ENCODE results near the gene SAMD1. TPM values are rescaled to one million over a fixed set of nuclear protein-coding genes. Genes with fewer than 3 reads are reported as not detected.

The SAMD1 gene
- total and polyA plus RNA-seq, 9 of the 15 experiments (the other 6 are each of a cell fraction or from before 2014, with no cell fraction given) = 2.9 to 96.0 (median 43.5) TPM

DNA sequence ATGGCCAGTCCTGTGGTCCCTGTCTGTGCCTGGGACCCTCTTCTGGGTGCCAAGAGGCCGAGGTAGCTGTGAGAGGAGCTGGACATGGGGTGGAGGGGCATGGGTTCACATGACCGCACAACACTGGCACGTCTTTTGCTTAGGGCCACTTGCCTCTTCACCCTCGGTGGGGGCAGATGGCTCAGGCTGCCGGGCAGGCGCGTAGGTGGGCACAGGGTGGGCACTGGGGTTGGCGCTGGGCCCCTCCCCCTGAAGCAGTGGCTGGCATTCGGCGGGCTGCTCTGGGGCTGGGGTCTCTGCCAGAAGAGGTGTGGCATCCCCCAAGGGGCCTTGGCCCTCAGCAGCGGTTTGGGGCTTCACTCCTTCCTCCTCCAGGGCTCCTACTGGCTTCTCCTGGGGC, 37.1 kb downstream of the SAMD1 start (continued):
- TF ChIP-seq, protein P1, sequence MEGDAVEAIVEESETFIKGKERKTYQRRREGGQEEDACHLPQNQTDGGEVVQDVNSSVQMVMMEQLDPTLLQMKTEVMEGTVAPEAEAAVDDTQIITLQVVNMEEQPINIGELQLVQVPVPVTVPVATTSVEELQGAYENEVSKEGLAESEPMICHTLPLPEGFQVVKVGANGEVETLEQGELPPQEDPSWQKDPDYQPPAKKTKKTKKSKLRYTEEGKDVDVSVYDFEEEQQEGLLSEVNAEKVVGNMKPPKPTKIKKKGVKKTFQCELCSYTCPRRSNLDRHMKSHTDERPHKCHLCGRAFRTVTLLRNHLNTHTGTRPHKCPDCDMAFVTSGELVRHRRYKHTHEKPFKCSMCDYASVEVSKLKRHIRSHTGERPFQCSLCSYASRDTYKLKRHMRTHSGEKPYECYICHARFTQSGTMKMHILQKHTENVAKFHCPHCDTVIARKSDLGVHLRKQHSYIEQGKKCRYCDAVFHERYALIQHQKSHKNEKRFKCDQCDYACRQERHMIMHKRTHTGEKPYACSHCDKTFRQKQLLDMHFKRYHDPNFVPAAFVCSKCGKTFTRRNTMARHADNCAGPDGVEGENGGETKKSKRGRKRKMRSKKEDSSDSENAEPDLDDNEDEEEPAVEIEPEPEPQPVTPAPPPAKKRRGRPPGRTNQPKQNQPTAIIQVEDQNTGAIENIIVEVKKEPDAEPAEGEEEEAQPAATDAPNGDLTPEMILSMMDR (IDR thresholded peaks at IDR 0.05 in 2 of 3, conservative IDR thresholded peaks at IDR 0.05 in 1 of 3; ENCODE audit: insufficient read depth in 2 of 3, low read depth in 1 of 3, low read length in 3 of 3) = 0 out of 6 replicates have a peak, but pooled peaks of 1 of the 3 experiments have one; percentile 0
- TF ChIP-seq RBFOX2 (IDR thresholded peaks at IDR 0.05; ENCODE audit: low read depth, low read length) = no peak
- TF ChIP-seq KLF1 (tag; IDR thresholded peaks at IDR 0.05) = no peak
- TF ChIP-seq, protein P2, sequence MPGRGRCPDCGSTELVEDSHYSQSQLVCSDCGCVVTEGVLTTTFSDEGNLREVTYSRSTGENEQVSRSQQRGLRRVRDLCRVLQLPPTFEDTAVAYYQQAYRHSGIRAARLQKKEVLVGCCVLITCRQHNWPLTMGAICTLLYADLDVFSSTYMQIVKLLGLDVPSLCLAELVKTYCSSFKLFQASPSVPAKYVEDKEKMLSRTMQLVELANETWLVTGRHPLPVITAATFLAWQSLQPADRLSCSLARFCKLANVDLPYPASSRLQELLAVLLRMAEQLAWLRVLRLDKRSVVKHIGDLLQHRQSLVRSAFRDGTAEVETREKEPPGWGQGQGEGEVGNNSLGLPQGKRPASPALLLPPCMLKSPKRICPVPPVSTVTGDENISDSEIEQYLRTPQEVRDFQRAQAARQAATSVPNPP (IDR thresholded peaks at IDR 0.05; ENCODE audit: borderline replicate concordance, insufficient read depth, insufficient read length) = no peak
- TF ChIP-seq TRIM24 (IDR thresholded peaks at IDR 0.05) = no peak
- TF ChIP-seq SIN3A (IDR thresholded peaks at IDR 0.05; ENCODE audit: borderline replicate concordance in 2 of 2, control insufficient read depth in 1 of 2, low read depth in 2 of 2, low read length in 2 of 2) = no peak
- TF ChIP-seq CHD4 (IDR thresholded peaks at IDR 0.05; ENCODE audit: insufficient read depth, insufficient replicate concordance, low read depth, low read length, poor library complexity, severe bottlenecking) = no peak
- TF ChIP-seq MCM2 (IDR thresholded peaks at IDR 0.05; ENCODE audit: low read depth) = no peak
- peak; percentile 57 for TF ChIP-seq POLR2G (IDR thresholded peaks at IDR 0.05; ENCODE audit: low read depth, low read length)
